Retina (tissue), 1 donor: ENCODE measurements around the gene PRKN.
"Not testable (repeated sequence)": the region's sequence is repeated elsewhere in the genome, so short reads cannot be mapped to it uniquely, and the experiment has no call there.

Source experiments
- DNase-seq: peaks from one replicate; pipeline ENCODE4 v3.0.0-alpha.2; 2016

The PRKN gene

GRCh38 chr6:162531391-162531790 lies 196.2 kb downstream of the PRKN start:
- DNase-seq: not testable (repeated sequence)

- no peak for DNase-seq
Observed at GRCh38 chr6:162528538-162528937, 199.0 kb downstream of the PRKN start.

- no peak for DNase-seq
Observed at GRCh38 chr6:162526960-162527359, 200.6 kb downstream of the PRKN start.

DNA sequence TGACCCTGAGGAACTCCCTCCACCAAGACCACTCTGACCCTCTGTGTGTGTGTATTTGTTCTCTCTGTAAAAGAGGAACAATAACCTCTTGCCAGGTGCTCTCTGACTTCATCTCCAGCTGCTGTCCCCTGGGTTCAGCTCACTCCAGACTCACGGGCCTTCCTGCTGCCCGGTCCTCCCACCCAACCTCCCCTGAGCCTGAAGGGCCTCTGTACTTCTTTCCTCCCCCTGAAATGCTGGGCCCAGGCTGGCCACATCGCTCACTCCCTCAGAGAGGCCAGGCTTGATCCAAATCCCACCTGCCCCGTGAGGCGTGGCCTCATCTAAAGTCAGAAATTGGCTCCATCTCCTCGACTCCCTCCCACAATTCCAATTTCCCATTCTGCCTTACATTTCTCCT lies 202.4 kb downstream of the PRKN start:
- no peak for DNase-seq

- DNase-seq: no peak
Observed at GRCh38 chr6:162512744-162513143, 214.8 kb downstream of the PRKN start.

GRCh38 chr6:162497389-162497788 lies 230.2 kb downstream of the PRKN start:
- no peak for DNase-seq

DNA sequence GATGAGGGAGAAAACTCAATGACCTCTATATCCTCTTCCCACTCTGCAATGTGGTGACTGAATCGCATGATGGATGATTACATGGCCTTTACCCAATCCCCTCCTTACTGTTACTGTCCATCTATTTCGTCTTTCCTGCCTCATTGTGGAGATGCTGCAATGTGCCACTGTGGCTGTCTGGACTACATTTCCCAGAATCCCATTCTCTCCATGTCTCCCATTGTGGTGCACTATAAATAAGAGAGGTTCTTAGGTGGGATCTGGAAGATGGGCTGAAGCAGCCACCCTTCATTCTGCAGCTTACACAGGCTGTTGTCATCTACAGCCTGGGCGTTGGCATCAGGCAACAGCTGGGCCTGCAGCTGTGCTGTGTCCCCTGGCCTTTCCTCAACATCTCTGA lies 233.6 kb downstream of the PRKN start:
- no peak for DNase-seq

DNA sequence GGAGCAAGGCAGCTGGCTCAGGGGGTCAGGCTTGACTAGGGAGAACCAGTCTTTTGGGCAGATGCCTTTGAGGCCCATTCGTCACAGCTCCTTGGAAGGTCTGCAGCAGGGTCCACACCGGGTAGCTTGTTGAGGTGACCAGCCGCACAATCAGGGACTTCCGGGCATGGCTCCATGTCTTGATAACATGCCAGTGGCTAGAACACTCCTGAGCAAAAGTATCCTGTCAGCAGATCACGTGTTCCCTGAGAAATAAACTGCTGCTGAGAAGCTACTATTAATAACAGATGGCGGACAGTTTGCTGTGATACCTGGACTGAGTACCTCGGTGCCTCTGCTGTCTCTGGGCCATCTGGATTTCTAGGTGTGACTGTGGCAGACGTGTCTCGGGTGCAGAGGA lies 235.9 kb downstream of the PRKN start:
- DNase-seq: no peak

- DNase-seq: no peak
Observed at GRCh38 chr6:162489101-162489976, 238.2 kb downstream of the PRKN start.

- no peak for DNase-seq
Observed at GRCh38 chr6:162488444-162488843, 239.1 kb downstream of the PRKN start.

DNA sequence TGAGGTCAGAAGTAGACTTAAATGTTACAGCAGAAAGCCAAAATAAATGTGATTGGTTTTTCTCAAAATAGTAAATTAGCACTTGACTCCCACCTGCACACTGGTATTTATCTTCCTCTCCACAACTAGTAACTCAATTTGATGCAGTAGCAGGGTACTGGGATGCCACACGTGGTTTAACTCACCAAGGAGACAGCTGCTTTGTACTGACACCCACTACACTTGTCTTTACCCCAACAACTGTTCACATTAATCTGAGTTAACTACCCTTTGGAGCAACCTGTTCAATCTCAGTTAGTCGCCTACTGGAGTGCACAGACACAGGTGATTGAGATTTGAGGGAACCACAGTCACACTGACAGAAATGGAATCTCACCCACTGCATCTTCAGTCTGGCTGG lies 242.1 kb downstream of the PRKN start:
- no peak for DNase-seq

DNA sequence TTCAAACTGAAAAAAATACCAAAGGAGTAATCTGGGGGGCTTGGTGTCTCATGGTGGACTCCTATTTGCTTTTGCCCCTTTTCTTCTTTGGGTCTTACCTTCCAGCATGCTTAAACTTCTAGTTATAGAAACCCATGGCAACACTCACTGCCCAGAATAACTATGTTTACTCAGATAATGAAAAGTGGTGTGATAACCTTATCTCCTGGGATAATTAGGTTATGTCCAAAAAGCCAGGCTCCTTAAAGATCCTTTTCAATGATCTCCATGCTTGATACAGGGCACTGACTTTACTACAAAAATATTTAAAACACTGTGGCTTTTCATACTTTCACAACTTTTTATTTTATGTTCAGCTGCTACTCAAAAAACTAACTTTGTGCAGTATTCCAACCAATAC lies 245.6 kb downstream of the PRKN start:
- DNase-seq: no peak

DNA sequence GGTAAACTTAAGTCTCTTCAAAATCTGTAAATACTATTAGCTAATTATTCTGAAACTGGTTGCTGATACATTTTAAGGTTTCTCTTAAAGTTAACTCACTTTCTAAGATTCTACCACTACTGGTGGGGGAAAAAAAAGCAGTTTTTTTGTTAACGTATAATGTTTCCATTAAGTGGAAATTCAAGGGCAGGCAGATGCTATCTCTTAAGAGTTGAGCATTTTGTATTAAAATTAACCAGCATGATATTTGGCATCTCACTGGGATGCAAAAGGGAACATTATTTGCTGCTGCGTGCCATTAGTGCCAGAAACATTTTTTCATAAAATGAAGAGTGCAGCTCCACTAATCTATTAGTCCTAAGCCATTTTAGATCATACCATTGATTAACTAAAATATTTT lies 246.2 kb downstream of the PRKN start:
- no peak for DNase-seq

GRCh38 chr6:162478192-162478671 lies 249.3 kb downstream of the PRKN start:
- DNase-seq: peak; percentile 45

- no peak for DNase-seq
Observed at GRCh38 chr6:162474722-162475121, 252.8 kb downstream of the PRKN start.

DNA sequence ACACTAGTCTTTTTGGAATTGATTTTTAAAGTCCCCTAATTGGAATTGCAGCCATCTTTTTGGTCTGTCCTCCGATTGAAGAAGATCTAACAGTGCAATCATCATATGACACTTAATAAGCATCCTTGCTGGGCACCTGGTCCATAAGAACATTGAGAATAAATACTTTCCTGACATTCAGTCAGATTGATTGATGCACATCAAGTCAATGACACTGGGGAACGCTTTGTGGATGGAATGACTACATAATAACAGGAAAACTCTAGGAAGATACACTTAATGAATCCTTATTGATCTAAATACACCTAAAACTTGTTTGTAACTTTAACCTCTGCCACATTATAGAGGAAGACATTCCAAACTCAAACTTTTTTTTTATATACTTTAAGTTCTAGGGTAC lies 255.7 kb downstream of the PRKN start:
- no peak for DNase-seq

DNA sequence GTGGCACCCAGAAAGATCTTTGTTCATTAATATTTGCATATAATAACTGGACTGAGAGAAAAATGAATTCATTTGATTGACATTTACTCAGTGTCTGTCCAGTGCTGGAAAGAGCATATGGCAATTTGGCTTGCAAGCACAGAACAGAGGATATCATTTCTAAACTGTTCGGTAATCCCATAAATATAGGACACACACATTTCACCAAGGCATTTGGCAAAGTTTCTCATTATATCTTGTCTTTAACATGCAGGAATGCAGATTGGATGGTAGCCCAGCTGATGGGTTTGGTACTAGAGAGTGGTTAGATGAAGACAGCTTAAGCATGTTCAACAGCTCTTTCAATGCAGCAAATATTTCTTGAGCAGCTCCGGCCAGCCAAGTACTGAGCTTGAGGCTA lies 259.2 kb downstream of the PRKN start:
- no peak for DNase-seq

GRCh38 chr6:162467679-162468078 lies 259.9 kb downstream of the PRKN start:
- no peak for DNase-seq

DNA sequence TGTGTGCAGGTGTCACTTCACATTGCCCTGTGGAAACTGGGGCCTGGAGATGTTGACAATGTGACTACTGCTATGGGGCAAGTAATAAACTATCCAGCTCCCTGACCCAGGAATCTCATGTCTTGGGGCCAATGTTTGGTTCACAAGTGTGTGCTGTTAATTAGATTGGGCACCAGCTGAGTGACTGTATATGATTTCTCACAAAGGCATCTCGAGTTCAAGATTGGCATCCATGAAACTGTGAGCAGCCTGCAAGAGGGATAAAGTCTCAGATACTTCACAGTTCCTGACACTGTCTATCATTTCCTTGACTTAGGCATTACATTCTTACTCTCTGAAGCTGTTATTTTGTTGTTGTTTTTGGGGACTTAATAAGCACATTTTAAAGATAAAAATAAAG lies 264.0 kb downstream of the PRKN start:
- DNase-seq: no peak

DNA sequence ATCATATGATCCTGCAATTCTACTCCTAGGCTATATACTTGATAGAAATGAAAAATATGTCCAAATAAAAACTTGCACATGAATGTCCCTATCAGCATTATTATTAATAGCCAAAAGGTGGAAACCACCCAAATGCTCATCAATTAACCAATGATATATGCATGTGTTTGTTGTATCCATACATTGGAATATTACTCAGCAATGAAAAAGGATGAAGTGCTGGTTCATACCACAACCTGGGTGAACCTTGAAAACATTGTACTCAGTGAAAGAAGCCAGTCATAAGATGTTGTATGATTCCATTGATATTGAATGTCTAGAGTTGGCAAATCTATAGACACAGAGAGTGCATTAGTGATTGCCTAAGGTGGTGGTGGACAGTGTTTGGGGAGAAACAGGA lies 267.6 kb downstream of the PRKN start:
- DNase-seq: no peak

- no peak for DNase-seq
Observed at GRCh38 chr6:162450358-162450757, 277.2 kb downstream of the PRKN start.

- no peak for DNase-seq
Observed at GRCh38 chr6:162448294-162448693, 279.3 kb downstream of the PRKN start.

- DNase-seq: peak; percentile 48
Observed at GRCh38 chr6:162443101-162443500, 284.5 kb downstream of the PRKN start.

GRCh38 chr6:162442687-162443086 lies 284.9 kb downstream of the PRKN start:
- peak; percentile 65 for DNase-seq

DNA sequence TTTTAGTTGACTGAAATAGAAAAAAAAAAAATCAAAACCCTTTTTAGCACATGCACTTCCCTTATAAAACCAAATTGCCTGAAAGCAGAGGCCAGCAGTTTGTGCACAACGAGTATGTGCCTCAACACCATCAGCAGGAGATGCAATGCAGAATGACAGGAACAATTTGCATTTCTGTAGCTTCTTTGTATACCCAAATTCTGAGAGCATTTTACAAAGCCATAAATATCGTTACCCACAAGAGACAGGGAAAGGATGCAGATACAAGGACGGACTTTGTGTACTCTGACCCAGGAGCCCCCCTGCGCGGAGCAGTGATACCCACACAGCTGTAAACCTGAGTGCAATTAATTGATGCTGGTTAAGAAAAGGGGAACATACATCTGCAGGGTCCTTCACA lies 285.6 kb downstream of the PRKN start:
- no peak for DNase-seq
